IPS-15b (cell line): Measurements from ENCODE around the gene CCDC174.

ENCODE experiments used
- H3K27me3 ChIP-seq: one replicate; pipeline ENCODE4 v1.6.1; 2013; ENCODE audit warnings: low read length; ENCODE audit not compliant: control insufficient read depth, insufficient read depth
- H3K36me3 ChIP-seq: one replicate; pipeline ENCODE4 v1.6.1; 2013; ENCODE audit warnings: low read length; ENCODE audit not compliant: control insufficient read depth, insufficient read depth
- H3K4me1 ChIP-seq: one replicate; pipeline ENCODE4 v1.6.1; 2013; ENCODE audit warnings: mild to moderate bottlenecking, low read length; ENCODE audit not compliant: control insufficient read depth, insufficient read depth
- H3K4me3 ChIP-seq: one replicate; pipeline ENCODE4 v1.5.1; 2013; ENCODE audit warnings: low read depth, low read length
- H3K9ac ChIP-seq: one replicate; pipeline ENCODE4 v1.6.1; 2013; ENCODE audit warnings: low read depth, mild to moderate bottlenecking, low read length
- H3K9me3 ChIP-seq: one replicate; pipeline ENCODE4 v1.6.1; 2013; ENCODE audit warnings: mild to moderate bottlenecking, low read length; ENCODE audit not compliant: control insufficient read depth, insufficient read depth

CCDC174 gene

GRCh38 chr3:14691239-14691638 is 39.7 kb downstream of the CCDC174 start:
- no peaks in the 10 kb centered on the region for H3K4me1 ChIP-seq
- H3K9ac ChIP-seq, result no peak overlapping the region
- no peaks in the 10 kb centered on the region for H3K9me3 ChIP-seq
- no peaks in the 10 kb centered on the region for H3K27me3 ChIP-seq
- no peak overlapping the region for H3K4me3 ChIP-seq
- no peaks in the 10 kb centered on the region for H3K36me3 ChIP-seq

GRCh38 chr3:14691719-14692118 is 40.2 kb downstream of the CCDC174 start:
- Histone ChIP-seq H3K36me3 (no peaks in the 10 kb centered on the region), H3K4me3 (no peak overlapping the region), H3K4me1 (no peaks in the 10 kb centered on the region), H3K9ac (no peak overlapping the region), H3K9me3 (no peaks in the 10 kb centered on the region), H3K27me3 (no peaks in the 10 kb centered on the region)

- H3K4me3 ChIP-seq, result no peak overlapping the region
- H3K9ac ChIP-seq, result no peak overlapping the region
- no peaks in the 10 kb centered on the region for H3K36me3 ChIP-seq
- no peaks in the 10 kb centered on the region for H3K4me1 ChIP-seq
- no peaks in the 10 kb centered on the region for H3K27me3 ChIP-seq
- H3K9me3 ChIP-seq, result no peaks in the 10 kb centered on the region
Observed at GRCh38 chr3:14698601-14699244, 47.2 kb downstream of the CCDC174 start.

- H3K9ac ChIP-seq, result no peak overlapping the region
- no peak overlapping the region for H3K4me3 ChIP-seq
- H3K9me3 ChIP-seq, result no peaks in the 10 kb centered on the region
- H3K4me1 ChIP-seq, result no peaks in the 10 kb centered on the region
- no peaks in the 10 kb centered on the region for H3K36me3 ChIP-seq
- H3K27me3 ChIP-seq, result no peaks in the 10 kb centered on the region
Observed at GRCh38 chr3:14699643-14700042, 48.1 kb downstream of the CCDC174 start.

- Histone ChIP-seq H3K9me3 (no peaks in the 10 kb centered on the region), H3K4me1 (no peaks in the 10 kb centered on the region), H3K27me3 (no peaks in the 10 kb centered on the region), H3K36me3 (no peaks in the 10 kb centered on the region), H3K4me3 (no peak overlapping the region), H3K9ac (no peak overlapping the region)
Observed at GRCh38 chr3:14700891-14701290, 49.3 kb downstream of the CCDC174 start.

GRCh38 chr3:14701676-14702075 is 50.1 kb downstream of the CCDC174 start:
- H3K4me3 ChIP-seq, result no peak overlapping the region
- no peaks in the 10 kb centered on the region for H3K36me3 ChIP-seq
- H3K27me3 ChIP-seq, result no peaks in the 10 kb centered on the region
- H3K4me1 ChIP-seq, result no peaks in the 10 kb centered on the region
- H3K9me3 ChIP-seq, result no peaks in the 10 kb centered on the region
- no peak overlapping the region for H3K9ac ChIP-seq

GRCh38 chr3:14703128-14703750 is 51.7 kb downstream of the CCDC174 start:
- H3K4me3 ChIP-seq, result no peak overlapping the region
- H3K9ac ChIP-seq, result no peak overlapping the region

GRCh38 chr3:14703791-14704190 is 52.2 kb downstream of the CCDC174 start:
- no peak overlapping the region for H3K9ac ChIP-seq
- no peaks in the 10 kb centered on the region for H3K4me1 ChIP-seq
- H3K27me3 ChIP-seq, result no peaks in the 10 kb centered on the region
- no peaks in the 10 kb centered on the region for H3K36me3 ChIP-seq
- no peak overlapping the region for H3K4me3 ChIP-seq
- no peaks in the 10 kb centered on the region for H3K9me3 ChIP-seq

More at GRCh38 chr3:14703128-14703750, 51.7 kb downstream of the CCDC174 start:
- H3K9me3 ChIP-seq, result no peaks in the 10 kb centered on the region
- H3K36me3 ChIP-seq, result no peaks in the 10 kb centered on the region
- no peaks in the 10 kb centered on the region for H3K27me3 ChIP-seq
- H3K4me1 ChIP-seq, result no peaks in the 10 kb centered on the region

GRCh38 chr3:14706096-14706495 is 54.5 kb downstream of the CCDC174 start:
- Histone ChIP-seq H3K9me3 (no peaks in the 10 kb centered on the region), H3K4me1 (no peaks in the 10 kb centered on the region), H3K9ac (no peak overlapping the region), H3K4me3 (no peak overlapping the region), H3K27me3 (no peaks in the 10 kb centered on the region), H3K36me3 (no peaks in the 10 kb centered on the region)

- H3K27me3 ChIP-seq, result no peaks in the 10 kb centered on the region
- H3K9ac ChIP-seq, result no peak overlapping the region
- no peaks in the 10 kb centered on the region for H3K4me1 ChIP-seq
- no peaks in the 10 kb centered on the region for H3K36me3 ChIP-seq
- no peak overlapping the region for H3K4me3 ChIP-seq
- H3K9me3 ChIP-seq, result no peaks in the 10 kb centered on the region
Observed at GRCh38 chr3:14716591-14716990, 65.0 kb downstream of the CCDC174 start.

- H3K4me3 ChIP-seq, result no peak overlapping the region
- H3K9ac ChIP-seq, result no peak overlapping the region
Observed at GRCh38 chr3:14717307-14717706, 65.7 kb downstream of the CCDC174 start.

GRCh38 chr3:14718539-14718938 is 67.0 kb downstream of the CCDC174 start:
- no peaks in the 10 kb centered on the region for H3K36me3 ChIP-seq
- no peaks in the 10 kb centered on the region for H3K4me1 ChIP-seq
- no peaks in the 10 kb centered on the region for H3K27me3 ChIP-seq
- no peak overlapping the region for H3K4me3 ChIP-seq
- H3K9ac ChIP-seq, result no peak overlapping the region
- H3K9me3 ChIP-seq, result no peaks in the 10 kb centered on the region

More at GRCh38 chr3:14717307-14717706, 65.7 kb downstream of the CCDC174 start:
- Histone ChIP-seq H3K27me3 (no peaks in the 10 kb centered on the region), H3K4me1 (no peaks in the 10 kb centered on the region), H3K36me3 (no peaks in the 10 kb centered on the region), H3K9me3 (no peaks in the 10 kb centered on the region)
